K562 (cell line): ENCODE measurements around the gene MACROD2. TPM values are rescaled to one million over a fixed set of nuclear protein-coding genes. Genes with fewer than 3 reads are reported as not detected.

Source experiments
- ATAC-seq: fragments of 200-7000 bp; cut with Tn5 transposase; 3 replicates; pipeline ENCODE4 v1.9.1; 2020; ENCODE audit warnings: moderate library complexity
- BruUV-seq: library from RNA; stranded (reverse); fragments of 400-500 nt; replicated peaks from 2 replicates; lab custom pipeline; 2021; lab: Mats Ljungman, UMichigan
- CTCF ChIA-PET: fragments of 300-600 bp; formaldehyde crosslinking; extraction: SDS; loops from one replicate; lab custom pipeline; 2021; ENCODE audit warnings: low intra/inter-chr PET ratio; lab: Yijun Ruan, JAX
- POLR2A ChIA-PET: fragments of 300-600, 350-650 bp; sonication (Branson Sonifier 250); formaldehyde crosslinking; extraction: SDS; loops from one replicate; lab custom pipeline; 2021; ENCODE audit warnings: antibody characterized with exemption, inconsistent platforms; lab: Yijun Ruan, JAX
- DNase-seq, 4 experiments: peaks; one replicate each; pipeline versions ENCODE4 v3.0.0 to v3.0.0-alpha.2; 2011 to 2018; ENCODE audit warnings: low spot score in 3 of 4, mixed read lengths in 3 of 4; ENCODE audit errors: extremely low read depth in 1 of 4
- FAIRE-seq: peaks from 2 replicates; lab custom pipeline; 2011; peaks lifted over from hg19 to GRCh38; lab: Jason Lieb, UNC
- H2AFZ ChIP-seq: 2 replicates; pipeline ENCODE4 v1.6.0; 2011; ENCODE audit warnings: low read depth, low read length, control low read depth, inconsistent platforms
- H3K27ac ChIP-seq: fragments of 200-600 bp; 3 replicates; pipeline ENCODE4 v1.8.0; 2011; ENCODE audit warnings: low read depth, mild to moderate bottlenecking, control low read depth, inconsistent platforms, low read length, moderate library complexity, mixed read lengths; ENCODE audit errors: extremely low read depth
- H3K27me3 ChIP-seq, 2 experiments: fragments of 300-600 bp in 1 of 2; 2 replicates in 1 of 2; 3 replicates in 1 of 2; pipeline versions ENCODE4 v1.6.0 to v1.8.0; 2011; ENCODE audit warnings: inconsistent platforms in 2 of 2, low read length in 2 of 2, mild to moderate bottlenecking in 1 of 2, mixed read lengths in 1 of 2, moderate library complexity in 1 of 2; ENCODE audit not compliant: control insufficient read depth in 2 of 2, insufficient read depth in 2 of 2
- H3K36me3 ChIP-seq: fragments of 300-600 bp; 3 replicates; pipeline ENCODE4 v1.8.0; 2011; ENCODE audit warnings: mild to moderate bottlenecking, low read length, inconsistent platforms; ENCODE audit not compliant: control insufficient read depth, insufficient read depth
- H3K4me1 ChIP-seq, 2 experiments: fragments of 200-600 bp in 1 of 2; replicated peaks in 1 of 2; 2 replicates in 1 of 2; 3 replicates in 1 of 2; pipeline versions ENCODE4 v1.5.1 to v1.8.0; 2011; ENCODE audit warnings: inconsistent platforms in 2 of 2, low read length in 2 of 2, mild to moderate bottlenecking in 1 of 2, mixed read lengths in 1 of 2, moderate library complexity in 1 of 2; ENCODE audit not compliant: control insufficient read depth in 2 of 2, insufficient read depth in 2 of 2
- H3K4me2 ChIP-seq: 2 replicates; pipeline ENCODE4 v1.6.1; 2011; ENCODE audit warnings: low read length, control low read depth, inconsistent platforms, mixed read lengths; ENCODE audit not compliant: insufficient read depth
- H3K4me3 ChIP-seq: fragments of 200-600 bp; sonication (generic), shearing (Covaris generic); 2 replicates; pipeline ENCODE4 v1.5.1; 2016; ENCODE audit warnings: control low read depth, inconsistent platforms
- H3K79me2 ChIP-seq: fragments of 200-600 bp; 3 replicates; pipeline ENCODE4 v1.8.0; 2011; ENCODE audit warnings: low read length, inconsistent platforms; ENCODE audit not compliant: control insufficient read depth, insufficient read depth
- H3K9ac ChIP-seq, 2 experiments: 2 replicates each; pipeline versions ENCODE4 v1.6.0 to v1.6.1; 2011; ENCODE audit warnings: low read depth in 2 of 2, low read length in 2 of 2, control low read depth in 1 of 2, inconsistent platforms in 1 of 2, mild to moderate bottlenecking in 1 of 2, mixed read lengths in 1 of 2; ENCODE audit not compliant: insufficient read depth in 1 of 2
- H3K9me1 ChIP-seq: one replicate; pipeline ENCODE4 v1.6.0; 2011; ENCODE audit warnings: inconsistent platforms, mild to moderate bottlenecking, low read length, moderate library complexity; ENCODE audit not compliant: control insufficient read depth, insufficient read depth
- H3K9me3 ChIP-seq: replicated peaks from 2 replicates; pipeline ENCODE4 v1.5.1; 2011; ENCODE audit warnings: low read depth, low read length, inconsistent platforms; ENCODE audit not compliant: control insufficient read depth, insufficient read depth
- H4K20me1 ChIP-seq: replicated peaks from 2 replicates; pipeline ENCODE4 v1.6.1; 2011; ENCODE audit warnings: low read length, inconsistent platforms, mixed read lengths; ENCODE audit not compliant: control insufficient read depth, insufficient read depth
- KDM1A ChIP-seq, 2 experiments: fragments of 450-650 bp; IDR thresholded peaks; 2 replicates each; pipeline ENCODE4 v1.6.1; 2016; ENCODE audit warnings: mild to moderate bottlenecking in 2 of 2
- PYGO2 ChIP-seq: fragments of 450-650 bp; IDR thresholded peaks from 2 replicates; pipeline ENCODE4 v1.6.1; 2016; ENCODE audit warnings: mild to moderate bottlenecking, missing genetic modification characterization, moderate library complexity, missing compliant biosample characterization
- ZBTB8A ChIP-seq: fragments of 450-650 bp; IDR thresholded peaks from 2 replicates; pipeline ENCODE4 v1.6.1; 2018; ENCODE audit warnings: mild to moderate bottlenecking, moderate library complexity; ENCODE audit not compliant: partially characterized antibody
- WGBS: fragments of 100-300 bp; shearing (Covaris generic); methylation state at CpG from one replicate; pipeline ENCODE4 v1.1.6; 2016; ENCODE audit warnings: low coverage, mixed read lengths; ENCODE audit not compliant: insufficient coverage; ENCODE audit errors: missing lambda C conversion rate; 5-methylcytosine and 5-hydroxymethylcytosine counted together
- in situ Hi-C: fragments of 300-500 bp; cut with MboI; formaldehyde crosslinking; loops from 4 replicates; pipeline ENCODE4 v1.15.0; 2018; ENCODE audit warnings: inconsistent platforms, mixed read lengths
- intact Hi-C: fragments of 100-400 bp; cut with micrococcal nuclease; formaldehyde crosslinking; loops from 2 replicates; pipeline ENCODE4 v1.14.2; 2022
- polyA plus RNA-seq, 8 experiments: library from polyadenylated mRNA; depleted of rRNA in 4 of 8; stranded (reverse) in 5 of 8; unstranded in 3 of 8; fragments of >200 nt; fragmentation: Nextera tagmentation in 2 of 8; fragmentation: Illumina TruSeq in 1 of 8; extraction: Ambion mirVana in 2 of 8; extraction: Trizol in 1 of 8; gene quantifications; 2 replicates each; pipeline versions ENCODE4 v1.2.1 to v1.2.3, GENCODE V29; 2011 to 2014; ENCODE audit warnings: inconsistent platforms in 1 of 8, missing spikeins in 1 of 8
- total RNA-seq, 7 experiments: library from RNA; depleted of rRNA in 6 of 7; stranded (reverse); fragments of >200 nt in 6 of 7; fragmentation: Illumina TruSeq in 2 of 7; extraction: Trizol in 2 of 7; gene quantifications; 2 replicates each; pipeline versions ENCODE4 v1.2.1 to v1.2.3, GENCODE V29; 2011 to 2021; ENCODE audit warnings: low replicate concordance in 1 of 7
- TF ChIP-seq, protein P1 (sequence below), 2 experiments: fragments of 250-450 bp in 1 of 2; fragments of 450-650 bp in 1 of 2; sonication (Bioruptor Pico) in 1 of 2; IDR thresholded peaks; 2 replicates each; pipeline versions ENCODE4 v1.6.1 to v1.8.0; 2016 to 2021; ENCODE audit warnings: mild to moderate bottlenecking in 2 of 2, moderate library complexity in 2 of 2, missing compliant biosample characterization in 1 of 2, missing genetic modification characterization in 1 of 2
- TF ChIP-seq, protein P2 (sequence below): IDR thresholded peaks from 2 replicates; pipeline ENCODE4 v1.6.1; 2011; ENCODE audit not compliant: insufficient read length; ENCODE audit errors: extremely low read depth

Gene MACROD2
- total and polyA plus RNA-seq, 9 of the 15 experiments (the other 6 are each of a cell fraction or from before 2014, with no cell fraction given) = not detected

DNA sequence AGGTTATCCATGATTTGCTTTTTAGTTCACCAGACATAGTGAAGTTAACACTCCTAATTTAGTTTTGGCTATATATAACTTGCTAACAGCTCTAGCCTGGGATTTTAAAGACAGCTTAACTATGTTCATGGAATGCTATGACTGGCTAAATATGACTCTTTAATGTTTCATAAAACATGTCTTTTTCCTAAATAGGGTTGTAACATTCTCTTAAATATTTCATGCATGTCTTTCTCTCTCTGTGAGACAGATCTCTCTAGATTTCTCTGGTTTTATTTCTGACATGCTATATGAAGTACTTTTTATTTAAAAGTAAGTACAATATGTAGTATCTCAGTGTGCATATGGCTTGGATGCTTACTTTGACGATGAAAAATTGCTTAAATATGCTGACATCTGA lies 35.7 kb downstream of the MACROD2 start:
- Histone ChIP-seq H3K4me3 (no peak overlapping the region), H2AFZ (no peak overlapping the region), H3K9ac (no peak overlapping the region), H3K9me1 (no peaks in the 10 kb centered on the region), H3K4me1 (no peaks in the 10 kb centered on the region), H4K20me1 (no peaks in the 10 kb centered on the region), H3K27ac (no peak overlapping the region), H3K36me3 (no peaks in the 10 kb centered on the region), H3K27me3 (no peaks in the 10 kb centered on the region), H3K4me2 (no peak overlapping the region), H3K9me3 (no peaks in the 10 kb centered on the region), H3K79me2 (no peaks in the 10 kb centered on the region)
- CTCF ChIA-PET = no interaction called here
- FAIRE-seq (no peak), DNase-seq (no peak), ATAC-seq (no peak)
- intact Hi-C loops = no loop called here
- in situ Hi-C loops = no loop called here
- TF ChIP-seq, protein P1, sequence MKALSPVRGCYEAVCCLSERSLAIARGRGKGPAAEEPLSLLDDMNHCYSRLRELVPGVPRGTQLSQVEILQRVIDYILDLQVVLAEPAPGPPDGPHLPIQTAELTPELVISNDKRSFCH (CRISPR knock-in tag; IDR thresholded peaks at IDR 0.05) = no peak
- TF ChIP-seq, protein P1 (tag; IDR thresholded peaks at IDR 0.05) = no peak
- no peak for TF ChIP-seq KDM1A (IDR thresholded peaks at IDR 0.05)
- no peak for TF ChIP-seq PYGO2
- TF ChIP-seq, protein P2, sequence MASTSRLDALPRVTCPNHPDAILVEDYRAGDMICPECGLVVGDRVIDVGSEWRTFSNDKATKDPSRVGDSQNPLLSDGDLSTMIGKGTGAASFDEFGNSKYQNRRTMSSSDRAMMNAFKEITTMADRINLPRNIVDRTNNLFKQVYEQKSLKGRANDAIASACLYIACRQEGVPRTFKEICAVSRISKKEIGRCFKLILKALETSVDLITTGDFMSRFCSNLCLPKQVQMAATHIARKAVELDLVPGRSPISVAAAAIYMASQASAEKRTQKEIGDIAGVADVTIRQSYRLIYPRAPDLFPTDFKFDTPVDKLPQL = no peak
- TF ChIP-seq ZBTB8A = no peak
- BruUV-seq = no TSS peak
- POLR2A ChIA-PET = no interaction called here
- 0% methylated on average over 1 of the region's 1 CpG for WGBS
